MM.1S (cell line): ENCODE data around the gene E2F6.

Experiments
- DNase-seq: peaks from one replicate; pipeline ENCODE4 v3.0.0-alpha.2; 2015
- H2AFZ ChIP-seq: fragments of 300-600 bp; sonication (generic); 2 replicates; pipeline ENCODE4 v1.6.0; 2016; ENCODE audit warnings: antibody characterized with exemption, low read length
- H3F3A ChIP-seq: fragments of 300-600 bp; sonication (generic); 2 replicates; pipeline ENCODE4 v1.6.1; 2016; ENCODE audit warnings: mild to moderate bottlenecking, antibody characterized with exemption, low read length, moderate library complexity, mixed read lengths; ENCODE audit not compliant: insufficient read depth
- H3K27ac ChIP-seq: fragments of 300-600 bp; sonication (generic); 2 replicates; pipeline ENCODE4 v1.5.1; 2016; ENCODE audit warnings: mild to moderate bottlenecking, low read length
- H3K27me3 ChIP-seq: fragments of 300-600 bp; sonication (generic); replicated peaks from 2 replicates; pipeline ENCODE4 v1.6.0; 2016; ENCODE audit warnings: low read length; ENCODE audit not compliant: insufficient read depth
- H3K36me3 ChIP-seq: fragments of 300-600 bp; sonication (generic); replicated peaks from 2 replicates; pipeline ENCODE4 v1.6.1; 2016; ENCODE audit warnings: mild to moderate bottlenecking, low read length, mixed read lengths; ENCODE audit not compliant: insufficient read depth
- H3K4me1 ChIP-seq: fragments of 300-600 bp; sonication (generic); 2 replicates; pipeline ENCODE4 v1.6.1; 2016; ENCODE audit warnings: low read length, mixed read lengths
- H3K4me2 ChIP-seq: fragments of 300-600 bp; sonication (generic); 2 replicates; pipeline ENCODE4 v1.6.0; 2016; ENCODE audit warnings: low read depth, low read length
- H3K4me3 ChIP-seq: fragments of 300-600 bp; sonication (generic); 2 replicates; pipeline ENCODE4 v1.5.1; 2016; ENCODE audit warnings: low read length, mixed read lengths
- H3K79me2 ChIP-seq: fragments of 300-600 bp; sonication (generic); 2 replicates; pipeline ENCODE4 v1.6.1; 2016; ENCODE audit warnings: mixed run types, low read length, mixed read lengths
- H3K9ac ChIP-seq: fragments of 300-600 bp; sonication (generic); 2 replicates; pipeline ENCODE4 v1.6.1; 2016; ENCODE audit warnings: low read length, mixed read lengths
- H3K9me2 ChIP-seq: fragments of 300-600 bp; sonication (generic); replicated peaks from 2 replicates; pipeline ENCODE4 v1.6.1; 2016; ENCODE audit warnings: mild to moderate bottlenecking, low read length, mixed read lengths; ENCODE audit not compliant: insufficient read depth
- H3K9me3 ChIP-seq: fragments of 300-600 bp; sonication (generic); replicated peaks from 2 replicates; pipeline ENCODE4 v1.6.1; 2016; ENCODE audit warnings: mild to moderate bottlenecking, low read length, mixed read lengths; ENCODE audit not compliant: insufficient read depth
- H4K20me1 ChIP-seq: fragments of 300-600 bp; sonication (generic); 2 replicates; pipeline ENCODE4 v1.6.1; 2016; ENCODE audit warnings: mild to moderate bottlenecking, low read length, moderate library complexity, mixed read lengths; ENCODE audit not compliant: insufficient read depth
- CTCF ChIP-seq: fragments of 300-600 bp; sonication (generic); IDR thresholded peaks from 2 replicates; pipeline ENCODE4 v1.5.1; 2016; ENCODE audit warnings: antibody characterized with exemption, low read length, mixed read lengths
- EZH2 ChIP-seq: fragments of 300-600 bp; sonication (generic); optimal IDR thresholded peaks from 2 replicates; pipeline ENCODE3; 2017; ENCODE audit warnings: low read depth, mild to moderate bottlenecking, antibody characterized with exemption, low read length, mixed read lengths
- EZH2phosphoT487 ChIP-seq: fragments of 300-600 bp; sonication (generic); IDR thresholded peaks from 2 replicates; pipeline ENCODE4 v1.6.1; 2018; ENCODE audit warnings: antibody characterized with exemption, low read length

Gene E2F6

GRCh38 chr2:11514081-11514730 lies 48.2 kb upstream of the E2F6 start:
- Histone ChIP-seq H3K9me2 (no peaks in the 10 kb centered on the region), H3K27ac (no peak overlapping the region), H3K9me3 (no peaks in the 10 kb centered on the region), H3K27me3 (no peaks in the 10 kb centered on the region), H3K79me2 (no peaks in the 10 kb centered on the region), H3K4me1 (no peaks in the 10 kb centered on the region), H3F3A (no peaks in the 10 kb centered on the region), H3K36me3 (no peaks in the 10 kb centered on the region), H3K4me2 (no peak overlapping the region), H3K9ac (no peak overlapping the region), H3K4me3 (no peak overlapping the region), H4K20me1 (no peaks in the 10 kb centered on the region), H2AFZ (no peak overlapping the region)
- DNase-seq: no peak
- TF ChIP-seq EZH2 (no peak), CTCF (no peak), EZH2phosphoT487 (no peak)

DNA sequence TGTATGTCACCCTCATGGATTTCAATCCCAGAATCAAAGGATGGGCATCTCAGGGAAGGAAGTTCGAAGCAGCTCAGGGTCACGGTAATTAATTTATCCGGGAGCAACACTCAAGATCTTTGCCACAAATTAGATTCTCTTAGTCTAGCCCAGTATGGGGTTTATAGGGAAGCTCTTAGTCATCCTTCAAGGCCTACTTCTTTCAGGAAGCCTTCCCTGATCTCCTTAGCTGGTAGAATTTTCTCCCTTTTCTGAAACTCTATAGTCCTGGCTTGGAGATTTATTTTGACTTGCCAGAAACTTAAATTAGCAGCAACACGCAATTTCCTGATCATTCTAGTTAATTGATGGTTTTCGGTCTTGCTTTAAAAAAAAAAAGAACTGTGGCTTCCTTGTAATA lies 47.4 kb upstream of the E2F6 start:
- H3K9me2 ChIP-seq: no peaks in the 10 kb centered on the region
- H3K36me3 ChIP-seq: no peaks in the 10 kb centered on the region
- H3K4me3 ChIP-seq: no peak overlapping the region
- no peak for TF ChIP-seq CTCF
- no peak for TF ChIP-seq EZH2phosphoT487
- TF ChIP-seq EZH2: no peak
- no peaks in the 10 kb centered on the region for H3K27me3 ChIP-seq
- no peaks in the 10 kb centered on the region for H4K20me1 ChIP-seq
- no peaks in the 10 kb centered on the region for H3K79me2 ChIP-seq
- no peak overlapping the region for H3K27ac ChIP-seq
- no peaks in the 10 kb centered on the region for H3K9me3 ChIP-seq
- no peak overlapping the region for H3K9ac ChIP-seq
- H2AFZ ChIP-seq: no peak overlapping the region
- no peak overlapping the region for H3K4me2 ChIP-seq
- no peaks in the 10 kb centered on the region for H3F3A ChIP-seq
- no peaks in the 10 kb centered on the region for H3K4me1 ChIP-seq
- DNase-seq: no peak

DNA sequence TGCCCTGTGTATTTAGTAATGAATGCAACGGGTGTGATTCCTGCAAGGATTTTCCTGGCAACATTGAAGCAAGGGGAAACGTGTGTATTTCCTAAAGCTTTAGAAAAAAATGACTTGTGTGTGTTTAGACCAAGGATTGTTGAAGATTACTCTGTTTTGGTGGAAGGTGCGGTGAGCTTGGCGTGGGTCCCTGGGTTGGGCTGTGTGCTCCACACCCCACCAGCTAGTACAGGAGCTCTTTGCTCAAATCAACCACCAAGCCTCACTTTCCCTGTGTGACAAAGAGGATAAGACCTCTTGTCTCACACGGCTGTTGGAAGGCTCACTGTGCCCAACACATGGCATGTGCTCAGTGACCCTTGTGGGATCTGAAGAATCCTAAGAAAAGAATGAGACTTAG lies 46.5 kb upstream of the E2F6 start:
- DNase-seq: no peak
- Histone ChIP-seq H3K9me2 (no peaks in the 10 kb centered on the region), H3K4me3 (no peak overlapping the region), H2AFZ (no peak overlapping the region), H3K9me3 (no peaks in the 10 kb centered on the region), H3K27me3 (no peaks in the 10 kb centered on the region), H3K9ac (no peak overlapping the region), H3K4me2 (no peak overlapping the region), H4K20me1 (no peaks in the 10 kb centered on the region), H3F3A (no peaks in the 10 kb centered on the region; the same call in 1 of the 2 replicates), H3K79me2 (no peaks in the 10 kb centered on the region), H3K4me1 (peaks cover 5% of the 10 kb centered on the region), H3K27ac (no peak overlapping the region), H3K36me3 (no peaks in the 10 kb centered on the region)
- TF ChIP-seq EZH2: no peak
- no peak for TF ChIP-seq CTCF
- TF ChIP-seq EZH2phosphoT487: no peak
